GM18498 (cell line): ENCODE data around the gene TTLL7.

Source experiments
- ATAC-seq: cut with Tn5 transposase; IDR thresholded peaks from one replicate; pipeline ENCODE4 v1.9.1; 2021; ENCODE audit warnings: mild to moderate bottlenecking, moderate library complexity; ENCODE audit not compliant: unreplicated experiment

TTLL7 gene, protein sequence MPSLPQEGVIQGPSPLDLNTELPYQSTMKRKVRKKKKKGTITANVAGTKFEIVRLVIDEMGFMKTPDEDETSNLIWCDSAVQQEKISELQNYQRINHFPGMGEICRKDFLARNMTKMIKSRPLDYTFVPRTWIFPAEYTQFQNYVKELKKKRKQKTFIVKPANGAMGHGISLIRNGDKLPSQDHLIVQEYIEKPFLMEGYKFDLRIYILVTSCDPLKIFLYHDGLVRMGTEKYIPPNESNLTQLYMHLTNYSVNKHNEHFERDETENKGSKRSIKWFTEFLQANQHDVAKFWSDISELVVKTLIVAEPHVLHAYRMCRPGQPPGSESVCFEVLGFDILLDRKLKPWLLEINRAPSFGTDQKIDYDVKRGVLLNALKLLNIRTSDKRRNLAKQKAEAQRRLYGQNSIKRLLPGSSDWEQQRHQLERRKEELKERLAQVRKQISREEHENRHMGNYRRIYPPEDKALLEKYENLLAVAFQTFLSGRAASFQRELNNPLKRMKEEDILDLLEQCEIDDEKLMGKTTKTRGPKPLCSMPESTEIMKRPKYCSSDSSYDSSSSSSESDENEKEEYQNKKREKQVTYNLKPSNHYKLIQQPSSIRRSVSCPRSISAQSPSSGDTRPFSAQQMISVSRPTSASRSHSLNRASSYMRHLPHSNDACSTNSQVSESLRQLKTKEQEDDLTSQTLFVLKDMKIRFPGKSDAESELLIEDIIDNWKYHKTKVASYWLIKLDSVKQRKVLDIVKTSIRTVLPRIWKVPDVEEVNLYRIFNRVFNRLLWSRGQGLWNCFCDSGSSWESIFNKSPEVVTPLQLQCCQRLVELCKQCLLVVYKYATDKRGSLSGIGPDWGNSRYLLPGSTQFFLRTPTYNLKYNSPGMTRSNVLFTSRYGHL

DNA sequence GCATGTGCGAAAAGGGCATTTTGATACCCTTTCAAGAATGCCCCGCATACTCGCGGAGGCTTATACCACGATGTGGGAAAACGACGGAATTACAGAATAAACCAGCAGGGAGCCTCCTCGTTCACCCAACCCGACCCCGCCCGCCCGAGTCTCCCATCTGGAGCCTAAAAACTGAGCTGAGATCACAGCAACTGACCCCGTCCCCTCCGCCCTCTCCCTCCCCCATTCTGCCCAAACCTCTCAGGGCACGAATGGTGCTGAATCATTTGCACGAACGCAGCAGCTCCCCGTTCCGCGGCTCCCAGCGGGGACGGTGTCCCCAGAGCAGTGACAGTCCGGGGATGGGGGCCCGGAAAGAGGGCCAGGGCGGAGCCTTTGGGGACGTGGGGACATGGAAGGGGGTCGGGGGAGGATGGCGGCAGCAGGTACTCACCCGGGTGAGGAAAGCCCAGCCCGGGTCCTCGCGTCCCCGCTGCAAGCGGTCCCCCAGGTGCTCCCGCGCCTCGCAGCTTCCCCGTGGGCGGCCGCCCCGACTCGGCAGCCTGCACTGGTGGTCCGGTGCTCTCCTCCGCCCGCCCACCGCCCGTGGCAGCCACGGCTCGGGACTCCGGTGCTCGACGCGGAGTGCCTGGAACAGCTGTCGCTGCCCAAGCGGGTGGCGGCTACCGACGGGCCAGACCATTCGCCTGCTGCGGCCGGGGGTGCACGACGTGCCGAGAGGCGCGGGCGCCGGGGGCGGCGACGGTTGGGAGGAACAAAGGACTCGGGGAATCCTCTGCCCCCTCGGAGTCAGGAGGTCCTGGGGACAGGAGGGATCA is at the start of gene TTLL7:
TTLL7 (minus strand) TSS at position 635 of the 818 bp plus-strand sequence. CDS start 46,921 bp downstream, outside the sequence.
- ATAC-seq, result peak; percentile 92

DNA sequence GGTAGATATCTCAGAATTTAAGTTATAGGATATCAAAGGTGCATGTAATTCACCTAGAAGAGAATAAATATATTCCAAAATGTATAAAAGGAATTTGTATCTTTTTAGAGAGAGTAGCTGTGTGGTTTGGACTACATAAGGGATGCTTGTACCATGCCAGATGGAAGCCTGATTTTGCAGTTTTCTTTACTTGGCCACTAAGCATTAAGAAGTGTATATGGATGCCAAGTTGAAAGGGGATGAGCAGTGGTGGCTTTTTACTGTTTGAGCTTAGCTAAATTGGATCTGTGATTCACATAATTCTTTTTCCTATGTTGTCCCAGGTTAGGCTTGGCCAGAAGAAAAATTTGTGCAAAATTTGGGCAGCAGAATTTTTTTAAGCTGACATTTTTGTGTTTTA is 43.5 kb upstream of the TTLL7 start:
- ATAC-seq, result no peak

GRCh38 chr1:84037758-84038611 is 39.1 kb upstream of the TTLL7 start:
- no peak for ATAC-seq

- no peak for ATAC-seq
Observed at GRCh38 chr1:84031802-84032327, 32.9 kb upstream of the TTLL7 start.

DNA sequence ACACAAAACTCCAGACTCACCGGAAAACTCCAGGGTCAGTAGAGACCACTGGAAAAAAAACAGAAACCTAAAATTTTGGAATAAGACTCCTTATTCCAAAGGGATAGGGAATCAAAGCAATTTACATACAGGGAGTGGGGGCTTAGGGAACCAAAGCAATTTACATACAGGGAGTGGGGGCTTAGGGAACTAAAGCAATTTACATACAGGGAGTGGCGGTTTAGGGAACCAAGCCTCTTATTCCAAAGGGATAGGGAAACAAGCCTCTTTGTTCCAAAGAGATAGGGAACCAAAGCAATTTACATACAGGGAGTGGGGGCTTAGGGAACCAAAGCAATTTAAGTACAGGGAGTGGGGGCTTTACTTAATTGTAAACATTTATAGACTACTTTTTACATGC is 28.4 kb upstream of the TTLL7 start:
- no peak for ATAC-seq

DNA sequence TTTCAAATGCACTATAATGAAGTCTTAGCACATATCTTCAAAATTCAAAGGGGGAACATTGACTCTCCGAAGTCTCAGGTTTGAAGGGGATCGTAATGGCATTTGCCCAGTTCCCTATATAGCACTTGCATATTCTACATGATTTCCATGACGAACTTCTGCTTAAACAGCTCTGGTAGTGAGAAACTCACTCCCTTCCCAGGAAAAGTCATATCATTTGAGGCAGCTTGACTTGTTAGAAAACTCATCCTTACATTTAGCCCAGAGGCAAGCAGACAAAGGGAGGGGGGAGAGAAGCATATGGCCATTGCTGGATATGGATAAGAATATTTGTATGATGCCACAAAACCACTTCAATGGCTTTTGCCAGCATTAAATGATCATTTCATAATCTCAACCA is 27.0 kb upstream of the TTLL7 start:
- ATAC-seq, result no peak

- no peak for ATAC-seq
Observed at GRCh38 chr1:84021822-84022221, 22.9 kb upstream of the TTLL7 start.

DNA sequence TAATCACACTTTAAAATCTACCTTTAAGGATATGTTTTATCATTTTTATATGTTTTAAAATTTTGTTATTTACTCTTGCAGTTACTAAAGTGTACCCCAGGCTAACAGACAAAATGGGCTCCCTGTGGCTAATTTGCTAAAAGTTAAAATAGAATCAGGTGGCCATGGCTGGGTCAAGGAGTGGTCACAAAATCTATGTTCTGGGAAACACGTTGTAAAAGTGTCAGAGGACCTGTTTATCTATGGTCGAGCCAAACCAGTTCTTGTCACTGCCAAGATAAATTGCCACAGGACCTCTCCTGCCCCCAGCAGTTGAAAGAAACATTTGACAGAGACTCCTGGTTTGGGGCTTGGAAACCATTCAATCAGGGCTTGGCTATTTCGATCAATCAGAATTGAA is 21.2 kb upstream of the TTLL7 start:
- ATAC-seq, result no peak

DNA sequence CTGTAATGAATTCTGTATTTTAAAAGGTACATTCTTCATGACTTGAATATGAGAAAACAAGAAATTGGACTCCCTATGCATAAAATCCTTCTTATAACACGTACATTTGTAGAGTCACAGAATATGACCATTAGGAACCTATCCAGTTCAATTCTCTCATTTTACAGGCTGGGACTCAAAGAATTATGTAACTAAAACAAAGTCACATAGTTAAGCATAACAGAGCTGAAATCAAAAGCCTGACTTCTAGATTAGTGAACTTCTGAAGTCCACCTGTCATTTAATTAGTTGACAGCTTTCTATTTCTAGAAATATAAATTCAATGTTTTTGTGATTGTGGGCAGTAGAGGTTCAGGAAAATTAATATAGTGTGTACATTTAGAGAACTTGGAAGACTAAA is 20.3 kb upstream of the TTLL7 start:
- ATAC-seq, result no peak

- ATAC-seq, result no peak
Observed at GRCh38 chr1:84013708-84014107, 14.8 kb upstream of the TTLL7 start.

DNA sequence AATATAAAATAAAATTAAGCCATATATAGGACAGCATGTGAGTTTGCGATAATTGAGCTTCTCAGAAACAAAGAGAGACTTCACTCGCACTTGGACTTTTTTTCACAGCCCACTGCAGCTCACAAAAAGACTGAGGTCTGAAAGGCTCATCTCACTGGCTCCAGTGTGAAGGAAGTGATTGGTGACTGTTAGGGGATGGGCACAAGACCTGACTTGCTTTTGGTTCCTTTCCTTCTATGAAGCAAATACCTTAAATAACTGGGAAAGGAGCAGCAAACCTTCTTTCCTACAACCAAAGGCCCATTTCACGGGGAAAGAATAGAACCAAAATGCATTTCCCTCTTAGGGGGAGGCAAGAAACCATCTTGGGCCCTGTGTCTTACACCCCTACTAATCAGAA is 13.1 kb upstream of the TTLL7 start:
- ATAC-seq, result no peak

DNA sequence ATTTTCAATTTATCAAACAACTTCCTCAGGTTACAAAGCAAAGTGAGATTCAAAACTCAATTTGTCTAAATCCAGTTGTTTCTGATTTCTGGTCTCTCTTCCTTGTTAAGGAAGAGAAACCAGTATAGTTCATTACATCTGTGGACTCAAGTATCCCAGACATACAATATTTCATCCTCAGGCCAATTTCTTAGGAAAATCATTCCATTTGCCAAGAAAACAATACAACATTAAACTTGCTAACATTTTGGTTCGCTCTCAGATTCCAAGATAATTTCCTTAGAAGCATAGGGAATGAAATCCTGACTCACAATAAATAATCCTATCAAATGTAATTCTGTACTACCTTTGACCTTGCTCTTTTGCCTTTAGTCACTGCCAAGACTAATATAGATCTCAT is 11.2 kb upstream of the TTLL7 start:
- no peak for ATAC-seq

DNA sequence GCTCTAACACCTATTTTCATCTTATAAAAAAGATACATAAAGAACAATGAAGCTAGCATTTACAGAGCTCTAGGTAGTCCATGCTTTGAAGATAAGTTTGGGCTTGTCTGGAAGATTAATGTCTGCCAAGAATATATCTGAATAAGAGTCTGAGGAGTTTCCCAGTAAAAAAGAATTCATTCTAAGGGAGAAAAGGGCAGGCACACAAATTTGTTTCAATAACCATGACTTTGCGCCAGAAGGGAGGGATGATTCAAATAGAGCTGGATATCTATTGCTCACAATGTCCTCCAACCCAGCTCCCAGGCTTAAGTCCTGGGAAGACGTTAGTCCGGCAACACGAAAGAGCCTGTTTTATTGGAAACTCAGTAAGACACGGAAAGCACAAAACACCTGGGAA is 9.7 kb upstream of the TTLL7 start:
- ATAC-seq, result no peak

GRCh38 chr1:84006591-84006990 is 7.7 kb upstream of the TTLL7 start:
- no peak for ATAC-seq

DNA sequence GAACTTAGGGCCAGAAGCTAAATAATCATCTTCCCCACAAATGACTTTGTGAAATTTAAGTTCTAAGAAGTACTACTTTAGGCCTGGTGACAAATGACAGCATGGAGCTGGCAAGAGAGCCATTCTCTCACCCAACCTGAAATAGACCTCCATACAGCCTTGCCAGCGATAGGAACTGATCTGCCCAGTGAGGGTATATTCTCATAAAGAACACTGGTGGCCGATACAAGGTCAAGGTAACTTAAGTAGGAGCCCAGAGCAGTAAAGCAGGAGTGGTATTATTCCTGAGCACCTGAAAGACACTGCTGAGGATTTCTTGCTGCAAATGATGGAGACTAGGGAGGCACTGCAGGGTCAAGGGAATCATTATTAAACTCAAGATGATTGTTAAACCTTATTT is 2.6 kb upstream of the TTLL7 start:
- no peak for ATAC-seq

DNA sequence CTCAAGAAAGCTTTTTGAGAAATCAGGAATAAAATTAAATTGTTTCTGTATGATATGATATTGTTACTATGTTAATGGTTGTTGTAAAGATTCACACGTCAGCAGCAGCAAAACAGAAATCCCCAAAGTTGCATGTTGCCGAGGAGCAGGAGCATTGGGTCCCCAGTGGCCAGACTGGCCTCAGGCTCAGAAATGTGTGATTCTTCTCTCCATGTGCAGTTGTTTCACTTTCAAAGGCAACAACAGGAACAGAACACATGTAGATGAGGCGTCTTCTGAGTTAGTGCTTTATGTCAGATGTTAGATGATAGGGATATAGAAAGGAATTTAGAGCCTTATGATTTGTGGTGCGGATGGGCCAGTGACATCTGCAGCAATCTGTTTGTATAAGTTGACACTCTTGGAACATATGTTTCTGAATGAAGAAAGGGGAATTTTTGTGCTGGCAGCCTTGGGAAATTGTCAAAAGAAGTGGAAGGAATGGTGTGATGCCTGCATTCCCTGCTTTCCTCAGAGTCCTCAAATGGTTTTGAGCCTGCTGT is 2.1 kb upstream of the TTLL7 start:
- ATAC-seq, result no peak

DNA sequence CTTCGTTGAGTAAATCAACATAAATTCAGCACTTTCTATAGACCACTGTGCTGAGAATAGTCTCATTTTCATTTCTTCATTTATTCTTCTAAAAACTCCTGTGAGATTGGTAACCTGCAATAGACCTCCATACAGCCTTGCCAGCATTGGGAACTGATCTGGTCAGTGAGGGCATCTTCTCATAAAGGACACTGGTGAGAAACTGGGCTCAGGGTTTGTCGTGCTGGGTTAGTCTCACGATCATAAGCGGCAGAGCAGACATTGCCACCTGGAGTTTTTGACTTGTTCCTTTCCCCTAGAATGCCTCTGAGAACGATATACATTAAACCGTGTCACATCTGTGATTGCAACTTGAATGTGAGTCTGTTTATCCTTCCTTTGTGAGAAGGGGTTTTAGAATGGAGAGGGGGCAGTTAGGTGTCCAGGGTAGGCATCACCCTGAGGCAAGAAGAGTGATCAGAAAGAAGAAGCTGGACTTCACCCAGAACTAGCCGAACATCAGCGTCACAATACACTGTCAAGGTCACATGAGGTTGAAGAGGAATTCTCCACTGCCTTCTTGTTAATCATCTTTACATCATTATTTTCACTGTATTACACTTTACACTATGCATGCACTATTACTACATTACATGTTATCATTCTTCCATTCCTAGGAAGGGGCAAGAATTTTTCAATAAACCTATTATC is 1.4 kb upstream of the TTLL7 start:
- no peak for ATAC-seq

DNA sequence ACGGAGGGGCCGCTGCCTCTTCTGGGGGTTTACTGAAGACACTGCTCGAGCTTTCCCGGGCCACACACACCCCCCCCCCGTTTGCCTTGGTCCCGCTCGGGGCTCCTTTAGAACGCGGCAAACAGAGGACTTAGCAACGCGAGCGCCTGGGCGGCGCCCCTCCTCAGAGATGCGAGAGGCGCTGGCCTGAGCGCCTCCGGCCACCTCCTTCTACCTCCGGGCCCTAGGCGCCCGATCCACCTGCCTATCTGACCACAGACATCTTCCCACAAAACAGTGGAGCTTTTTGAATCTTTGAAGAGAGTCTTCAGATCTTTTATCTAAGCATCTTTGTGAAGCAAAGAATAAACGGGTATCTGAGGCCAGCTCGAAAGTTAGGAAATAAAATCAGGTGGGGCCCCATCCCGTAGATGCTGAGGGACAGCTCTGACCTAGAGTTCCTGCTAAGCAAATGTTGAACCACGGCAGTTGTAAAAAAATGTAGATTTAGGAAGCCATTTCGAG is 436 bp upstream of the TTLL7 start:
- ATAC-seq, result peak; percentile 83

- no peak for ATAC-seq
Observed at GRCh38 chr1:83998205-83998497, 781 bp downstream of the TTLL7 start.
